ENCODE measurements around the gene TAB2.

Gene TAB2

GRCh38 chr6:149313070-149313469, 4.4 kb upstream of the TAB2 start:
- DNase-seq = no peak

- no peak for DNase-seq
Measured at GRCh38 chr6:149313861-149314260, 3.7 kb upstream of the TAB2 start.

DNA sequence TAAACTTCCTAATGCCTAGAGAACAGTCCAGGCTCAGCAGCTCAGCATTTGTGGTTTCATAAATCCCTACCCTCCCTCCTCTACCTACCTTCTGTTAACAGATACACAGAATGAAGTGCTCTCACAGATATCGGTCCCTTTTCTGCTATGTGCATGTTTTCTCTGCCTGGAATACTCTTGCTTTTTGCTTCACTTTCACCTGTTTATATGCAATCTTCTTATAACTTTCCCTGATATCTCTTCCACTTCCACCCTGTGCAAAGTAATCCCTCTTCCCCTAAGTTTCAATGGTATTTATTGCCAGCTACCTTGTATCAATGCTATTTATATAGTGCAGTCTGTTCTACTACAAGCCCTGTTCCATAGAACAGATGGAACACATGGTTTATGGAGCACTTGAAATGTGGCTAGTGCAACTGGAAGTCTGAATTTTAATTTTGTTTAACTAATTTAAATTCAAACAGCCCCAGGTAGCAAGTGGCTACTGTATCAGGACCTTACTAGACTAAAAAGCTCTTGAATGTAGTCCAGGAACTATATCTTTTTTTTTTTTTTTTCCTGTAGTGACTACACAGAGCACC, 3.1 kb upstream of the TAB2 start:
- DNase-seq = no peak

DNA sequence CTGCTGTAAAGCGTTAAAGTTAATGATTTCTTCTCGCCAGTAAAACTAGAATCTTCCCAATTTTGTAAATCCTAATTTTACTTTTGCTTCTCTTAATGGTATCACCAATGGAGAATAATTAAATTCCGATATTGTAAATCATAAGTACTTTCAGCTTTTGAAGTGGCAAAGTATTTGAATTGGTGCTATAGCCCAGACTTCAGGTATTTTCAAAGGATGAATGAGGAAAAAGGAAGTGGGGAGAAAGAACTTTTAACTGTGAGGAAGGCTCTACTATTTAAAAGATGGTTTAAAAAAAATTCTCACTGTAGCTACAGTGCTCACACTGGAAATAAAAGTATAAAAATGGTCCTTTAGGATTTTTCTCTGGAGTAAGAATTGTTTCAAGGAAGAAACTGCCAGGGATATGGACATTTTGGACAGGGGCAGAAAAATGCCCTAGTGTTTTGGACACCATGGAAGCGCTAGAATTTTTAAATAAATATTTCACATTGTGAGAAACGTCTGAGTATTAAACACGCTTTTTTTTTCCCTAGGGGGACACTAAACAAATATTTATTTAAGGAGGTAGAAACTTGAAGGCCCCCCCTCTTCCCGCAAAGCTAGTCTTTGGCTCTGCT, 1.3 kb upstream of the TAB2 start:
- no peak for DNase-seq

- peak; percentile 84 to 88 for DNase-seq
Measured at GRCh38 chr6:149316740-149317643, 520 bp upstream of the TAB2 start.

- DNase-seq = no peak
Measured at GRCh38 chr6:149318581-149319286, 1.2 kb downstream of the TAB2 start.

GRCh38 chr6:149319422-149319821, 1.9 kb downstream of the TAB2 start:
- DNase-seq = no peak

- DNase-seq = peak; percentile 56 to 68
Measured at GRCh38 chr6:149320016-149320415, 2.5 kb downstream of the TAB2 start.

GRCh38 chr6:149320796-149321195, 3.3 kb downstream of the TAB2 start:
- DNase-seq = no peak

- DNase-seq = no peak
Measured at GRCh38 chr6:149323353-149323752, 5.8 kb downstream of the TAB2 start.

GRCh38 chr6:149323925-149324324, 6.4 kb downstream of the TAB2 start:
- no peak for DNase-seq

DNA sequence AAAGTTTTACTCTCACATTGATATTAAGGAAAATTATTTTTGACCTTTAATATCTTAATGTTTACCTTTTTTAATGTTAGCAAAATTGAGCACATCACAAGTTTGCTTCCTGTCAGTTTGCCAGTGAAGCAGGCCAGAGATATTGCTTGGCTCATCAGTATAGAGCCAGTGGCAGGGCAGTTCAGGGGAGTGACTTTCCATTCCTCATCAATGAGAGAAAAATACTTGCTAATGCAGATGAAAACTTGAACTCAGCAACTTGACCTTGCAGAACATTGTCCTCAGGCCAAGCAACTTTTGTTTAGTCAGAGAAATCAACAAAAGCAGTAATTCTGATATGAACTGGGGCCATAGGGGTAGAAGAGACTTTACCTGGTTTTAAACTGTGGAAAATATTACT, 6.9 kb downstream of the TAB2 start:
- no peak for DNase-seq

DNA sequence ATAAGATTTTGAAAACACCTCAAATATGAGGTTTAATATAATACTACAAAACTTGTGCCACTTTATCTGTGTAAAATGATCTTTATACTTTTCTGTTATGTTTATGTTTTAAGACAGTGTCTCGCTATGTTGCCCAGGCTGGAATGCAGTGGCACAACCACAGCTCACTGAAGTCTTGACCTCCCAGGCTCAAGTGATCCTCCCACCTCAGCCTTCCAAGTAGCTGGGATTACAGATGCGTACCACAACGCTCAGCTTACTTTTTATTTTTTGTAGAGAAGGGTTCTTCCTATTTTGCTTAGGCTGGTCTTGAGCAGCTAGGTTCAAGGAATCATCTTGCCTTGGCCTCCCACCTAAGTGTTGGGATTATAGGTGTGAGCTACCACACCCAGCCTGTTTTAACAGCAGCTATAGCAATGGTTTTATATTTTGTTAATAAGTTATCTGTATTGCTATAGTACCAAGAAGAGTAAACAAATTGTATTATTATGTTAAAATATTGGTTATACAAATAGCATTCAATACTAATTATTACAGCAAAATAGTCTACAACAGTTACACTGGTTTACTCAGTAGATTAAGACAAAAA, 8.2 kb downstream of the TAB2 start:
- DNase-seq = no peak

DNA sequence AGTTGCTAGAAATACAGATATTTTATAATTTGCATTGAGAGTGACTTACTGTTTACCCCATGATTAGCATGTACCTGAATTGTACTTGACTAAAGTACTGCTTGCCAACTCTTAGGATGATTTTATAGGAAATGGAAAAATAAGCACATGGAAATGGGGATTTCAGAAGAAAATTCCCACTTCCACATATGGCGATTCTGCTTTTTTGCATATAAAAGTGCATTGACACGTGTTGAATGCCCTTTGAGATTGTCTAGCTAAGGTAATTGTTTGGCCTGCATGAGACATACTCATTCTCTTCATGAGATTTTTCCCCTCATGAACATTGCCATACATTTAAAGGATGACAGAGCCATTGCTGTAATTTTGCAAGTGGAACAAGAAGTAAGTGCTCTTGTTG, 10.1 kb downstream of the TAB2 start:
- no peak for DNase-seq

- DNase-seq = no peak
Measured at GRCh38 chr6:149328083-149328482, 10.6 kb downstream of the TAB2 start.

GRCh38 chr6:149329529-149329928, 12.0 kb downstream of the TAB2 start:
- no peak for DNase-seq

DNA sequence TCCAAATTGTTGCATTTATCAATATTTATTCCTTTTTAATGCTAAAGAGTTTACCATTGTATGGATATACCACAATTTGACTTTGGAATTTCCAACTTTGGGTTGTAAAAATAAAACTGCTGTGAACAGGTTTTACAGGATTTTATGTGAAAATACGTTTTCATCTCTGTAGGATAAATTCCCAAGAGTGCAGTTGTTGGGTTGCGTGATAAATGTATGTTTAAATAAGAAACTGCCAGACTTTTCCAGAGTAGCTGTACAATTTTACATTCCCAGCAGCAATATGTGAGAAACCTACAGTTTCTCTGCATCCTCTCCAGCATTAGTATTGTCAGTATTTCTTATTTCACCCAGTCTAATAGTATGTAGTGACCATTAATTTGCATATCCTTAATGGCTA, 12.6 kb downstream of the TAB2 start:
- no peak for DNase-seq

- no peak for DNase-seq
Measured at GRCh38 chr6:149331043-149331807, 13.7 kb downstream of the TAB2 start.

- no peak for DNase-seq
Measured at GRCh38 chr6:149331871-149332270, 14.4 kb downstream of the TAB2 start.

DNA sequence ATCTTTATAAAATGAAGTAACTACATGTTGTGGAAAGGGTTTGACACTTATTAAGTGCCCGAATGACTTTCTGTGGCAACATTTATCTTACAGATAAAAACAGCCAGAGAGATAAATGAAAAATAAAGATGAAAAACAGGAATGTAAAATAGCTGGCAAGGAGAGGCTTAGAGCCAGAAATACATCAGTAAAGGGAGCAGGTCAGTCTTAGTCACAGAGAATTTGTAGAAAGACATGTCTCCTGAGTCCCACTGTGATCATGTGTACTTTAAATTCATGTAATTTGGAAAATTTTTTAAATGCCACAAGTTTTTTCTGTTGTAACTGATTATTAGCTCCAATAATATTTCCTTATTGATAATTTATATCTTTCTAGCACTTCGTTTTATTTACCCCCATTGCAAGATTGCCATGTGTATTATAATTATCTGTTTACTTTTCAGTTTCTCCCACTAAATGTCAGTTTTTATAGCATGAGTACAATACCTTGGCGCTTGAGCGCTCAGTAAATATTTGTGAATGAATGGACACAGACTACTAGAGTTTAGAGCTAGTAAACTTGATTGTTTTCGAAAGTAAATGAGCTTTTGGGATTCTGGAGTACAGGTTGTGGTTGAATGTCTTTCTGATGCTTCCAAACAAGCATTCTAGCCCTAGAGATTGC, 15.2 kb downstream of the TAB2 start:
- DNase-seq = no peak

GRCh38 chr6:149333266-149333620, 15.7 kb downstream of the TAB2 start:
- DNase-seq = no peak

DNA sequence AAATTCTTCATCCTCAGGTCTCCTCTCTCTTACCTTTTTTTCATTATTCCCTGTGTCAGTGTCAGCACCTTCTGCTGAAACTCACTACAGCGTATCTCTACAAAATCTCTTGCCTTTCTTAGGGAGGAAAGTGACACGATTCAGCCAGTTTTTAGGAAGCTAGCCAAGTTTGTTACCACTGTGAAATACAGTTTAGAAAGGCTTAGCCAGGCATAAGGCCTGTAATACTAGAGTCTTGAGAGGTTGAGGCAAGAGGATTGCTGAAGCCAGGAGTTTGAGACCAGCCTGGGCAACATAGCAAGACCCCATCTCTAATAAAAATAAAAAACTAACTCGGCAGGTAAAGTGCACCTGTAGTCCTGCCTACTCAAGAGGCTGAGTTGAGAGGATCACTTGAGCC, 16.7 kb downstream of the TAB2 start:
- DNase-seq = no peak

Measured in activated CD4-positive, alpha-beta T cell treated with anti-CD3 and anti-CD28 coated beads, Interleukin-2, amount 50 U/mL, for 48 hours (primary cell).